Activated CD8-positive, alpha-beta memory T cell treated with anti-CD3 and anti-CD28 coated beads for 48 hours (primary cell): ENCODE measurements around the gene NTN1.

ENCODE experiments used
- DNase-seq, 3 experiments: peaks; one replicate each; pipeline ENCODE4 v3.0.0-alpha.2; 2020; ENCODE audit warnings: low read depth in 2 of 3, low spot score in 2 of 3

Gene NTN1

DNA sequence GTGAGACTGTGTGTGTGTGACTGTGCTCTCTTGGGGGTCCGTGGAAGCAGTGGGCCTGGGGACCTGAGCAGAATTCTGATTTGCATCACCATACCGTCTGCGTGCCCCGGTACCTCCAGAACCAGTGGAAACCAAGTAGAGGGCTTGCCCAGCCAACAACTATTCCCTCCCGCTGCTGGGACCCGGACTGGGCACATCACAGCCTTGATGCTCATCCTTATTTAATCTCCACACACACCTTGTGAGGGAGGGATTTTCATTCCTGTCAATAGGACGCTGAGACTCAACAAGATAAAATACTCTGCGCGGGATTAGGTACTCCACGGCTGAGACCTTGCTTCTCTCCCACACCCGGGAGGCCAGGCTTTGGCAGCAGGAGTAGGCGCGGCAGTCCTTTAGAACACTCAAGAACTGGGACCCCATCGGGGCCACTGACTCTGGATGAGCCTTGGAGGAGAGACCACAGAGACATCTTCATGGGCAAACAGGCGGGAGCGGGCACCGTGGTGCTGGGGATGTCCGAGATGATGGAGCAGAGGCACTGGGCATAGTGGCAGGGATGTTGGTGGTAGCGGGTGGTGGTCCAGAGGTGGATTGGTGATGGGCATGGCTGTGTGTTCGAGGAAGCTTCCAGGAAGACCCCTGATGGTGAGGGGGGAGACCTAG is 208.0 kb downstream of the NTN1 start:
- DNase-seq = no peak

DNA sequence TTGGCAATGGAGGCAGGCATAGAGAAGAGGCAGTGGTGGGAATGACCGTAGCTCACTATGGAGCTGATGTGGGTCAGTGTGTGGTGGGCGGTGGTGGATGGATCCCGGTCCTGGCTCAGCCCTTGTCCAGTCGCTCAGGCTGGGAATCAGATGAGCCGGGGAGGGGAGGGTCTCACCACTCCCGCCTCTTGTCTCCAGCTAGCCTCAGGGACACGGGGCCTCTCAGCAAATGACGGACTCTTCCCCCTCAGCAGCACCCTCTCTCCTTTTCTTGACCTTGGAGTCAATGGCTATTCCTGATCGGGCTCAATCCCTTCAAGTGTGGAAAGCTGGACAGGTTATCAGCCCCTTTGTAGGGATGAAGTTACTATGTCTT is 208.5 kb downstream of the NTN1 start:
- DNase-seq = no peak

DNA sequence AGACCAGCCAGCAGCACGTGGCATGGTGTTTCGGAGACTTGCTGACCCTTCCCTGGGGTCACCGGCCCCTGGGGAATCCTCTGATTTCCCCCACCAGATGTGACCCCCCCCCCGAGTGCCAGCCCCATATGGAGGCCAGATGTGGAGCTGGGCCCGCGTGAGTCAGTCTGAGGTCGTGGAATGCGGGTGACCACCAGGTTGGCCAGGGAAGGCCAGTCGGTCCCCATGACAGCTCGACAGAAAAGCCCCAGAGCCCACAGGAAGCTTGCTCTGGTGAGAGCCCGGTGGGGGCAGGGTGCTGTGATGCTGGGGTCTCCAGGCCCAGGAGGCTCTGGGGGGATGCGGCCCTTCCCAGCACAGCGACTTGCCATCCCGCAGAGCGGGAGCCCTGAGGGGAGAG is 209.0 kb downstream of the NTN1 start:
- no peak for DNase-seq

DNA sequence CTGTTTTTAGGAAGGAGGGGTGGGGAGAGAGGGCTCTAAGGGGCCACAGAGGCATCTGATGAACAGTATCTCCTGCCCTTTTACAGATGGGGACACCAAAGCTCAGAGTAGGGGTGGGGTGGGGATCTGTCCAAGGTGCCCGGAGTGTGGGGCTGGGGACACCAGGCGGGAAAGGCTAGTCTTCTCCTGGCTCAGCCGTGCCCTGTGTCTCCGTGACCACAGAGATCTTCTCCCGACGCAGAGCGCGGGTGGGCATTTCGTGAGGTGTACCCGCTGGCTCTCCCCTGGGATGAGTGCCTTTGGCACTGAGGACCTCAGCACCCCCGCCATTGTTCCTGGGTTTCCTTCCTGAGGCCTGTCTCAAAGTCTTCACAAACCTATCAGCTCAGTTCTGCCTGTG is 209.6 kb downstream of the NTN1 start:
- no peak for DNase-seq

DNA sequence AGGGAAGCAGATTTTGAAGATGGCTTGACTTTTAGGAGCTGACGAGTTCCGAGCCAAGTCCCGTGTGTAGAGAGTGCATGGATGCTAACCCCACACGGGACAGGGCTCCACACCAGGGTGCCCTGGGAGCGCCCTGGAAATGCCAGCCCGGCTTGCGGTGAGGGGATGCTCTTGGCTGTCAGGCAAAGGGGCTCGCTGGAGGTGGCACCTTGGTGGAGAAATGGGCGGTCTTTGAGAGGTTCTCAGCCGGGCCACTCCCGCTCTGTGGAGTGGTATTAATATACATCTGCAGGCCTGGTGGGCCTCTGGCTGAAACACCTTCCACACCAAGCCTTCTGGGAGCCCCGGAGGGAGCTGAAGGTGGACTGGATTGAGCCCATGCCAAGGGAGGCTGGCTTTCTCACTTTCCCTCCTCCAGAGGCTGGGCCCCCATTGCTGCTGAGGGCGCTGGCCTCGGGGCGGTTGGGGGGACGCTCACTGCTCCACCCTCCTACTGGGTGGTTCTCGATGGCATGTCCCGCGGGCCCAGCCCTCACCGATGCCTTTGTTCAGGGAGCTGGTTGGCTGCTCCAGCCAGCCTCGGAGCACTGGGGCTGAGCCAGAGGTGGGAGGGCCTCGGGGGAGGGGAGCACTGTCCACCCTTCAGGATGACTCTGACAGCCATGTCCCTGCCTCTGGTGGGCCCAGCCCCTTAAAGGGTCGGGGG is 210.3 kb downstream of the NTN1 start:
- DNase-seq = no peak

DNA sequence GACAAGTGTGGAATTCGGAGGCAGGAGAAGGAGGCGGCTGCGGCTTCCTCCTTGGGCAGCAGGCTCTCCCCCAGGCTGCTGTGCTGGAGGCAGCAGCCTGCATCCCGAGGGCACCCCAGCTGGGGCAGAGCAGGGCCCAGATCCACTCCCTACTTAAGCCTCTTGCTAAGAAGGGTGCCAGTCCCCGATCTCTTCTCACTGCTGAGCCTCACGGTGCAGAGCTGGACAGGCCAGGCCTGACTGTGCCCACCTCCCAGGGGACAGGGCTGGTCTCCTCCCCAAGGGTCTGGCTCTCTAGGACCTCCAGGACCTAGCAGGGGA is 210.8 kb downstream of the NTN1 start:
- DNase-seq = no peak

DNA sequence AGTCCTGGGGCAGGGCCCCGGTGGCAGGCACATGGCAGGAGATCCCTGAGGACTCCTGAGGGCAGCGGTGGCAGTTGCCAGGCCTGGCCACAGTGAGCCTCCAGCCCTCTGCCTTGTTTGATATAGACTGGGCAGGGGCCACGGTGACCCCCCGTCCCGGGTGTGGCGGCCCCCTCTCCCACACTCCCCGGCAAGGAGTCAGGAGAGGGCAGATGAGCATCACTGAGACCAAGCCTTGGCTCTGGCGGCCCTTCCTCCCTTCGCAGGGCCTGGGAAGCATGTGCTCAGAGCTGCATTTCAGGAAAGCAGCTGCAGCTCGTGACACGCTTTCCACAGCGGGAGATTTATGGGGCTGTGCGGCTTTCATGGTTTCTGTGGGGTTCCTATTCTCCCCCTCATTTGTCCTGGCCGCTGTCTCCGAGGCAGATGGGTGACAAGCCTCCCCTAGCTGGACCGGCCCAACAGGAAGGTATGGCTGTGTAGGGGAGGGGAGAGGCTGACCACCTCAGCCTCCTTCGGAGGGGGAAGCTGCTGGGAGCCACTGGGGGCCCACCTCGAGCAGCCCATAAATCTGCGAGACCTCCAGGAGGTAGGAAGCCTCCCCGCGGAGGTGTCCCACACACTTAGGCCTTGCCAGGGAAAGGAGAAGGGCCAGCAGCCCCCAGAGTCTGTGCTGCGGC is 211.4 kb downstream of the NTN1 start:
- no peak for DNase-seq

DNA sequence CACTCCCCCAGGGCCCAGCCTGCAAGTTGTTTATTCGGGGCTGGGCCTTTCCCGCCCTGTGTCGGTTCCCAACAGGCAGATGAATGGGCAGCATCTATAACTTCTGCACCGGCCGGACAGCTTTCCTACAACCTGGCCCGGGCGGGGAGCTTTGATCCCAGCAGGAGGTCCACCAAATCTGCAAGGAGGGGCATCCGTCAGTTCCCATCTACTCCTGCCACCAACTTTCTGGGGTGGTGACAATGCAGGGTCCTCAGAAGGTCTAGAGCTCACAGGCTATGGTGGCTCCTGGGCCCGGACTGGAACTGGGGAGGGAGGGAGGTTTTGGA is 211.9 kb downstream of the NTN1 start:
- DNase-seq = no peak

DNA sequence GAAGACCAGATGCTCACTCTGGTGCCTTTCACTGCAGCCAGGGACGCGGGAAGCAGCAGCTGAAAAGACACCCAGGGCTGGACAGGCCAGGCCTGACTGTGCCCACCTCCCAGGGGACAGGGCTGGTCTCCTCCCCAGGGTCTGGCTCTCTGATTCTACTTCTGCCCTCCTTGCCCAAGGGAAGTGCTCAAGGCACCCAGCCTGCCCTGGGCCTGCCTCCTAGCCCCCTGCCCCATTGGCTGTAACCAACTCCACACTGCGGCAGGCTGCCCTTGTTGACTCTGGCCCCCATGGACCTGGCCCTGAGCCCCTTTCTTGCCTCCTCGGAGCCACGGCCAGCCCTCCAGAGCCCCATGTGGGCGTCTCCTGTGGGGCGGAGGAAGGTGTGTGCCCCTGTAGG is 212.5 kb downstream of the NTN1 start:
- no peak for DNase-seq

DNA sequence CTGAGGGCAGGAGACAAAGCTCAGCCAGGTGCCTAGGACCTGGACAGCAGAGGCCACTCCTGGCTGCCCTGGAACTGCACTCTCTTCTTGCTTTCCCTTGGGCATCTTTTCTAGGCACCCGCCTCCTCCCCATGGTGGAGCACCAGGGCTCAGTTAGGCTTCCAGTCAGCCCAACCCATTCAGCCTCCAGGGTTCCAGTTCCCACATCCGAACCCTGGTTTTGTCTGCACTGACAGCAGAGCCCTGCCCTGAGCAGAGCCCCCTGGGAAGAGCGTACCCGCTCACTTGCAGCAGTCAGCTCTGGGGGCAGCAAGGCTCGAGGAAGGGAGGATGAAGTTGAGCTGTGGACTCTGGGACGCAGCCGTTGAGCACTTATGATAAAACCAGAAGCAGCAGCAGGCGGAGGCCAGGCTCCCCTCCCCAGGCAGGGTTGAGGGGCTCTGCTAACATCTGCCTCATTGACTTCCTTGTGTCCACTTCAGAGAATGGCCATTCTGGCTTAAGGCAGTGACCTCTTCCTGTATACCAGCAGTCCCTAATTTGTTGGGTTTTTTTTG is 213.2 kb downstream of the NTN1 start:
- no peak for DNase-seq

DNA sequence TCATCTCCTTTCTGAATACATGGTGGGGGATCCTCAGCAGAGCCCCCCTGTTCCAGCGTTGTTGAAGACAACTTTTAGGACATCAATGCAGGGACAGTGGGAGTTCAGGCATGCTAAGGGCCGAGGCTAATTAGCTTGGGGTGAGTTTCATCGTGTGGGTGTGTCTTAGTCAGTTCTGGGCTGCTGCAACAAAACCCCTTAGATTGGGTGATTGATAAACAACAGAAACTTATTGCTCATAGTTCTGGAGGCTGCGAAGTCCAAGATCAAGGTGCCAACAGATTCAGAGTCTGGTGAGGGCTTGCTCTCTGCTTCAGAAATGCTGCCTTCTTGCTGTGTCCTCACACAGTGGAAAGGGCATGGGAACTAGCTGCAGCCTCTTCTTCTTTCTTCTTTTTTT is 214.0 kb downstream of the NTN1 start:
- DNase-seq = no peak

DNA sequence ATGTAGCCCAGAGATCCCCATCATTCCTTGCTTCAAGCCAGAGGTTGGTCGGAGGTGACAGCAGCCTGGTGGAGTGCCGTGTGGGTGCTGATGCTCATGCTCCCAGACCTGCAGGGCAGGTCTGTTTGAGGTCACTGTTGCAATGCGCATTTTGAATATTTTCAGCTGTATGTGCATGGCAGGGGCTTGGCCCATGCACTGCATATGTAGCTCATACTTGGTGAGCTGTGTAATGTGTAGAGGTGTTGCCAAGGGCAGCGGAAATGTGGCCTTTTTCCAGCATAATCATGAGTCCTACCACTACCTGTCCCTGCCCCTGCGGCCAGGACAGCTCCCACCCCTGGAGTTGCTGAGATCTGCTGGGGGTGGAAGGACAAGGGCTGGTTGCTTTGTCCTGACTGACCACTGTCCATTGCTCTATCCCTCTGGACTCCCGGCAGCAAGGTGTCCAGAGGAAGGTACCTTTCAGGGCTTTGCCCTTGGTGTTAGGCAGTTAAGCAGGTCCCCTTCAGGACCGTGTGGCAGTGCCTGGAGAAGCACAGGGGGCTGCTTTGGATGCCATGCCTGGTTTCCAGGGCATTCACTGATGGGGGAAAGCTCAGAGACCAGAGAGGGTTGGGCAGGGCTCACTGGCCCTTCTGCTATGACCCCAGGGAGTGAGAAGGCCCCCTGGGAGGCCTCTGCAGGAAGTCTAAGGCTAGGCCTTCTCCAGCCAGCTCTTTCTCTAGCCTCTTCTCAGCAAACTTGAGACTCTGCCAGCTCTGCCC is 215.2 kb downstream of the NTN1 start:
- DNase-seq = no peak

DNA sequence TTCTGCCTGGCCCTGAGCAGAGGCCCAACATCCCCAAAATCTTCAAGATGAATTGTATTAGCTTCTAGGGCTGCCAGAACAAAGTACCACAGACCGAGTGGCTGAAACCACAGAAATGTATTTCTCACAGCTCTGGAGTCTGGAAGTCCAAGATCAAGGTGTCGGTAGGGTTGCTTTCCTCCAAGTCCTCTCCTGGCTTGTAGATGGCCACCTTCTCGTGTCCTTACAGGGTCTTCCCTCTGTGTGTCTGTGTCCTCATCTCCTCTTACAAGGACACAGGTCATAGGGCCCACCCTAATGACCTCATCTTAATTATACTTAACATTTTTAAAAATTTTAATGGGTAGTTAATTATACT is 215.7 kb downstream of the NTN1 start:
- no peak for DNase-seq

DNA sequence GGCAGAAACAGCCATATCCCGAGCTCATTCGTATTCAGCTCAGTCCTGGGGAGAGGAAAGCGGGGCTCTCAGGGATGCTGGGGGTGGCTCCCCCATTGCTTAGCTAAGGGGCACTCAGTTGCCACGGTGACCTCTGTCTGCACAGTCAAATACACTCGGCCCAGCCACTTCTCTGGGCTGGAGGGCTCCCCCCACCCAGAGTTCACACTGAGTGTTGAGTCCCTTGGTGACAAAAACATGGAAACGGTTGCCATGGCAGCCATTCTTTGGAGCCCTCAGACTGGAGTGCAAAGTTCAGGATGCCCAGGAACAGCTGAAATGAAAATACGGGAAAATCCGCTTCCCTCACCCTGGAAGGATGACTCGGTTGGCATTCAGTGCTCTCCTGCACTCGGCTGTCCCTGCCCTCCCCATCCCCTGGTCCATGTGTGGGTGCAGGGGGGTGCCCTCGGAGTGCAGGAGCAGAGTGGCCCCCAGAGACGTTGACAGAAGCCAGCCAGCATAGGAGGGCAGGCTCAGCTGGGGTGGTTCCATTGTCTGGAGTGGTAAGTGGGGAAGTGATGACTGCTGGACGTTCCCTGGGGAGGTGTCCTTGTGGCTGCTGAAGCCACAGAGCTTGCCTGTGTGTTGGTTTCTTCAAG is 216.5 kb downstream of the NTN1 start:
- DNase-seq = no peak

DNA sequence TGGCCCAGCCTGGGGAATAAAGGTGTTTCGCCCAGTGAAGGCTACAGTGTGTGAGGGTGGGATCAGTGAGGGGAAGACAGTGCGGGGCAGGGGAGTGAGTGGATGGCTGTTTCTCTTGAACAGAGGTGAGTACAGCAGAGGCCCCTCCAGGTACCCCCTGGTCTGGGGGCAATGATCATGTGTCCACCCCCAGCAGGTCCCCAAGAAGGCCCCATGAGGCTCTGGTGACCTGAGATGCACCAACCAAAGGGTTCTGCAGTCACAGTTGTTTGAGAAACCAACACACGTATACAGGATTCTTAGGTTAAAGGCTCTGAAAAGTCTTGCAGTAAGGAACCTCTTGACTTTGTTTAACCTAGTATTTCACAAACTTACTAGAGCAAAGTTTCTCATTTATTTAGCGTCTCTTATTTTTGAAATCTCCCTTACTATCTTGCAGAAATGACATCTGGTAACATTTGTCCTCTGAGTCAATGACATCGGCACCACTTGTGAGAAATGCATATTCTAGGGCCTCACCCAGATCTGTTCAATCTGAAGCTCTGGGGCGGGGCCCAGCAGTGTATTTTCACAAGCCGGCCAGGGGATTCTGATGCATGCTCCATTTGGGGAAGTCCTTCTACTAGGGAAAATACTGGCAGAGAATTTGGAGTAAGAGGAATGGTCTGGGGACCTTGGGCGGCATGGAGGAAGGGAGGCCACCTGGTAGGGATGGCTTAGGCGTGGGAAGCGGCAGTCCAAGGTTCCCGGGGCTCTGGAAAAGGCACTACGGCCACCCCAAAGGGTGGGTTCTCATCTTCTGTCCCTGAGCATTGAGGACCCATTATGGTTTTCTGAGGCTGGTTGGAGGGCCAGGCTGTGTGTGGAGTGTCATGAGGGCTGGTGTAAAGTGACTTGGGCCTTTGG is 217.3 kb downstream of the NTN1 start:
- DNase-seq = no peak

DNA sequence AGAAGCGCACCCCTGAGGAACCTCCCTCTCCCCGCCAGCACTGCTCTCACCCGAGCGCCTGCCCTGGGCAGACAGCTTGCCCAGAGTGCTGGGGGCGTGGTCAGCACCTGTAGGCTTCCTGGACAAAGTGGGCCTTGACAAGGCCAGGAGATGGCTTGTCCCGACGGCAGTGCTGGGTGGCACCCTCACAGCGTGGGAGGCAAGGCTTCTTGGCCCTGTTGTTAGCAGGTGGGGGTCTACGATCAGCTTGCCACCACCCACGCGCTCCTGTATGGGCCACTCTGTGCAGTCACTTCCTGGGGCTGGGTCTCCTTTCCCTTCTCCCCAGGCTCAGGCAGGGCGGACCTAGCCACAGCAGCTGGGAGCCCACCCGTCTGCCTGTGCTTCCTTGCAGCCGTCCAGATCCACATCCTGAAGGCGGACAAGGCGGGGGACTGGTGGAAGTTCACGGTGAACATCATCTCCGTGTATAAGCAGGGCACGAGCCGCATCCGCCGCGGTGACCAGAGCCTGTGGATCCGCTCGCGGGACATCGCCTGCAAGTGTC is 218.0 kb downstream of the NTN1 start:
- DNase-seq = no peak

DNA sequence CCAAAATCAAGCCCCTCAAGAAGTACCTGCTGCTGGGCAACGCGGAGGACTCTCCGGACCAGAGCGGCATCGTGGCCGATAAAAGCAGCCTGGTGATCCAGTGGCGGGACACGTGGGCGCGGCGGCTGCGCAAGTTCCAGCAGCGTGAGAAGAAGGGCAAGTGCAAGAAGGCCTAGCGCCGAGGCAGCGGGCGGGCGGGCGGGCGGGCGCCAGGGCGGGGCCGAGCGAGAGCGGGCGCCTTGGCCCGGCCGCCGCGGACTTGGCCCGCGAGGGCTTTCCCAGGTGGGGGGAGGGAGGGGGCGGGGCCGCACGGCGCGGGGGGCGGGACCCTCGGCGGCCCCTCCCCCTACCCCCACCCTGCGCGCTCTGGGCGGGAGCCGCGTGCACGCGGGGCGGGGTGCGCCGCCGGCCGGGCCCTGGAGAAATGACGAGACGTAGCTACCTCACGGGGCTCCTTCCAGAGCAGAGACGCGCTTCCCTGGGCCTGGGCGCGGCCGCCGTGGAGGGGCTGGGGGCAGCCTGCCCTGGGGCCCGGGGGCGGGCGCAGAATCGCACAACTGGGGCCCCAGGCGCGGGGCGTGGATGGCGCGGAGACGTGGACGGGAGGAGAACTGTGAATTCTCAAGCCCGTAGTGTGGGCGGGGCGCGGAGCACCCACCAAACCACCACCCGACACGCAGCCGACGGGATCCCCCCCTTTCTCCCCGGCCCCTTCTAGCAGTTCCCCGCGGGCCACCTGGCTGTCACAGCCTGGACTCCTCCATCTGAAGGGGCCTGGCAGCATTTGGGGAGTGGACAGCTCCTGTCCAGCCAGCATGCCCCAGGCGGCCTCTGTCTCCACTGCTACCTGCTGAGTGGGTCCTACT is 218.7 kb downstream of the NTN1 start:
- DNase-seq = peak; percentile 40 to 53 (median 43)

DNA sequence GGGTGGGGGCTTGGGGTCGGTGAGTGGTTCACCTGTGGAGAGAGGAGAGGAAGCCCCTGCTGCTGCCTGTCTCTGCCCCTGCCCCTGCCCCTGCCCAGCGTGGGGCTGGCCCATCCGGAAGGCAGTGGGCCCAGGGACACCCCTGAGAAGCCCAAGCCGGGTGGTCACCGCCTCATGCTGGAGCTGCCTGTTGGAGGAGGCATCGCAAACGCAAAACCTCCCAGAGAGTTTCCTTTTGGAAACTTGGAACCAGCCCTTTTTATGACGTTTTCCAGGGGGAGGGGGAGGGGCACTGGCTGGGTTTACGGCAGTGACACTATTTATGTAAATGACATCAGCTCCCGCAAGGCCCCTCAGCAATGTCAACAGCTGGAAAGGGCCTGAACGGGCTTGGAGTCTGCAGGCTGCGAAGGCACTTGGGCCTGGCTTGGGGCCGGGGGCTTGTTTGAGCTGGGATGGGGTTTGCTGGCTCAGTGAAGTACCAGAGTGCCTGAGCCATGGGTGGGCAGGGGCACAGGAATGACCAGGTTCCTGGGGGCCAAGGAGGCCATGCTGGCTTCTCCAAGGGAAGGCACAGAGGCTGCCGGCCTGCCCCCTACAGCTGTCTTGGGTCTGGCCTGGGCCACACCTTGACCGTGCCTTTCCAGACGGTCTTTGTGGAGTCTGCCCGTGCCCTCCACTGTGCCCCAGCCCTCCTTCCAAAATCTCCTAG is 219.5 kb downstream of the NTN1 start:
- DNase-seq = no peak

DNA sequence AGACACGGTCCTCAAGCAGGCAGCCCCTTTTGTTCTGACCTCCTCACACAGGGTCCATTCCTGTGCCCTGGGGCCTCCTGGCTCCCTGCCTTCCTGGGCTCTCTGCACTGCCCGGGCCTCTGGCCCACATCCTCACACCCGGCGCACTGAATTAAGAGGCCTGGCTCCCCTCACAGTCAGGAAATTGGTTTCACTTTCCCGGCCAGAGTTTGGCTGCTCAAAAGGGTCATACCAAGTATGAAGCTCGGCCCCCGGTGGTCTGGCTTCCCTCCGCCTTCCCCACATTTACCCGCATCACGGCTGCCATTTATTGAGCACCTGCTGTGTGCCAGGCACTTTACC is 220.0 kb downstream of the NTN1 start:
- DNase-seq = no peak
